Measurements from ENCODE around the gene AMOTL1.

DNA sequence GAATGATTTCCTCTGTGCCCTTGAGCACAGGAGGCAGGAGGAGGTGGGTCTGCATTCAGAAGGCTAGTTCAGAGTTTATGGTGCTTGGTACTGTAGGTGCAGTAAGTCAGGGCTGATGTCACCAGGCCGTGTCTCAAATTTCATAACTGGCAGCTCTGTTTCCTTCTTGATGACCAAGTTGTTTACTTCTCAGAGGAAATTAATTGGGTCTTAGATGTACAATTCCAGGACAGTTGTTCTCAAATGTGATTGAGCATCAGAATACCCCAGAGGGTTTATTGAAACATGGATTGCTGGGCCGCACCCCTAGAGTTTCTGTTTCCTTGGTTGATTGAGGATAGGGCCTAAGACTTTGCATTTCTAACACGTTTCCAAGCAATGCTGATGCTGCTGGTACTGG is 6.2 kb downstream of the AMOTL1 start:
- TF ChIP-seq, protein P1, sequence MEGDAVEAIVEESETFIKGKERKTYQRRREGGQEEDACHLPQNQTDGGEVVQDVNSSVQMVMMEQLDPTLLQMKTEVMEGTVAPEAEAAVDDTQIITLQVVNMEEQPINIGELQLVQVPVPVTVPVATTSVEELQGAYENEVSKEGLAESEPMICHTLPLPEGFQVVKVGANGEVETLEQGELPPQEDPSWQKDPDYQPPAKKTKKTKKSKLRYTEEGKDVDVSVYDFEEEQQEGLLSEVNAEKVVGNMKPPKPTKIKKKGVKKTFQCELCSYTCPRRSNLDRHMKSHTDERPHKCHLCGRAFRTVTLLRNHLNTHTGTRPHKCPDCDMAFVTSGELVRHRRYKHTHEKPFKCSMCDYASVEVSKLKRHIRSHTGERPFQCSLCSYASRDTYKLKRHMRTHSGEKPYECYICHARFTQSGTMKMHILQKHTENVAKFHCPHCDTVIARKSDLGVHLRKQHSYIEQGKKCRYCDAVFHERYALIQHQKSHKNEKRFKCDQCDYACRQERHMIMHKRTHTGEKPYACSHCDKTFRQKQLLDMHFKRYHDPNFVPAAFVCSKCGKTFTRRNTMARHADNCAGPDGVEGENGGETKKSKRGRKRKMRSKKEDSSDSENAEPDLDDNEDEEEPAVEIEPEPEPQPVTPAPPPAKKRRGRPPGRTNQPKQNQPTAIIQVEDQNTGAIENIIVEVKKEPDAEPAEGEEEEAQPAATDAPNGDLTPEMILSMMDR (conservative IDR thresholded peaks at IDR 0.05) = no peak
- TF ChIP-seq ZFX (IDR thresholded peaks at IDR 0.05) = no peak
